Left renal pelvis (tissue), 4 donors: ENCODE data around the gene NCOA5. TPM values are rescaled to one million over a fixed set of nuclear protein-coding genes. Genes with fewer than 3 reads are reported as not detected.
"Not testable (repeated sequence)": the region's sequence is repeated elsewhere in the genome, so short reads cannot be mapped to it uniquely, and the experiment has no call there.

Experiments
- DNase-seq, 4 donors: peaks; one replicate each; pipeline ENCODE4 v3.0.0-alpha.2; 2013; ENCODE audit warnings: low read depth in 4 of 4, low spot score in 3 of 4
- polyA plus RNA-seq, 4 donors: library from polyadenylated mRNA; unstranded; fragments of 120-200 nt; gene quantifications; one replicate each; pipeline ENCODE4 v1.2.1, GENCODE V29; 2013; ENCODE audit not compliant: insufficient read length in 4 of 4

The NCOA5 gene
- polyA plus RNA-seq, 4 donors = 47.0 to 59.8 (median 58.5) TPM

DNA sequence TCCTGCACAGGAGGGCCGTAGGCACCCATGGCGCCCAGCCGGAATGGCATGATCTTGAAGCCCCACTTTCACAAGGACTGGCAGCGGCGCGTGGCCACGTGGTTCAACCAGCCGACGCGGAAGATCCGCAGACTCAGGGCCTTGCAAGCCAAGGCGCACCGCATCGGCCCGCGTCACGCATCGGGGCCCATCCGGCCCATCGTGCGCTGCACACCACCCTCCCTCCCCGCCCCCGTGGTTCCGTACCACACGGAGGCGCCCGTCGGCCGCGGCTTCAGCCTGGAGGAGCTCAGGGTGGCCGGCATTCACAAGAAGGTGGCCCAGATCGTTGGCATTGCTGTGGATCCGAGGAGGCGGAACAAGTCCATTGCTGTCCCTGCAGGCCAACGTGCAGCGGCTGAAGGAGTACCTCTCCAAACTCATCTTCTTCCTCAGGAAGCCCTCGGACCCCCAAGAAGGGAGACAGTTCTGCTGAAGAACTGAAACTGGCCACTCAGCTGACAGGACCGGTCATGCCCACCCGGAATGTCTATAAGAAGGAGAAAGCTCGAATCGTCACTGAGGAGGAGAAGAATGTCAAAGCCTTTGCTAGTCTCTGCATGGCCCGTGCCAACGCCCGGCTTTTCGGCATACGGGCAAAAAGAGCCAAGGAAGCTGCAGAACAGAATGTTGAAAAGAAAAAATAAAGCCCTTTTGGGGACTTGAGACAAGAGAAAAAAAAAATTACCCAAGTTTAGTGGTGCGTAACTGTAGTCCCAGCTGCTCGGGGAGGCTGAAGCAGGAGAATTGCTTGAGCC lies 9.9 kb upstream of the NCOA5 start:
- DNase-seq = no peak

DNA sequence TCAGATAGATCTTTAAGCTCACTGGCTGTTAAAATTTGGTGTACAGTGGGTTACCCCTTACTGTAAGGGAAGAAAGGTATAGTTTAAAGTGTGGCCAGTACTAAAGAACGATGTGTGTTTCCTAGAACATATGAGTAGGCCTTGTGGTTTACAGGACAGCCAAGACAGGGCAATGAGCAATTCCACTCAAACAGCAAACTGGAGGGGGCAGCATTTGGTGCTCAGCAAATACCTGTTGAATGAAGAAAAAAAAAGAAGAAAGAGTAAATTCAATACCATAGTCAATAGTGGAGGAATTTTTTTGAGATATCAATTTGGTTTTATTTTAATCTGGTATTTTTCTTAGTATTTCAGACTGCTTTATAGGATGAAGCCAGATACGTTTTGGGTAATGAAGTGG lies 3.8 kb upstream of the NCOA5 start:
- DNase-seq = no peak

DNA sequence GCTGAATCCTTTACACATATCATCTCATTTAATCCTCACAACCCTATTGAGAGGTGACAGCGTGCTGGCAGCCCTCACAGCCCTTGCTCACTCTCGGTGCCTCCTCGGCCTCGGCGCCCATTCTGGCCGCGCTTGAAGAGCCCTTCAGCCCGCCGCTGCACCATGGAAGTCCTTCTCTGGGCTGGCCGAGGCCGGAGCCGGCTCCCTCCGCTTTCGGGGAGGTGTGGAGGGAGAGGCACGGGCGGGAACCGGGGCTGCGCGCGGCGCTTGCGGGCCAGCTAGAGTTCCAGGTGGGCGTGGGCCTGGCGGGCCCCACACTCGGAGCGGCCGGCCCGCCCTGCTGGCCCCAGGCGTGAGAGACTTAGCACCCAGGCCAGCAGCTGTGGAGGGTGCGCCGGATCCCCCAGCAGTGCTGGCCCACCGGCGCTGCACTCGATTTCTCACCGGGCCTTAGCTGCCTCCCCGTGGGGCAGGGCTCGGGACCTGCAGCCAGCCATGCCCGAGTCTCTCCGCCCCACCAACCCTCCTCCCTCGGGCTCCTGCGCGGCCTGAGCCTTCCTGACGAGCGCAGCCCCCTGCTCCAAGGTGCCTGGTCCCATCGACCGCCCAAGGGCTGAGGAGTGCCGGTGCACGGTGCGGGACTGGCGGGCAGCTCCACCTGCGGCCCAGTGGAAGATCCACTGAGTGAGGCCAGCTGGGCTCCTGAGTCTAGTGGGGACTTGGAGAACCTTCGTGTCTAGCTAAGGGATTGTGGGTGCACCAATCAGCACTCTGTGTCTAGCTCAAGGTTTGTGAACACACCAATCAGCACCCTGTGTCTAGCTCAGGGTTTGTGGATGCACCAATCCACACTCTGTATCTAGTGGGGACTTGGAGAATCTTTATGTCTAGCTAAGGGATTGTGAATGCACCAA lies 2.1 kb upstream of the NCOA5 start:
- not testable (repeated sequence) for DNase-seq

DNA sequence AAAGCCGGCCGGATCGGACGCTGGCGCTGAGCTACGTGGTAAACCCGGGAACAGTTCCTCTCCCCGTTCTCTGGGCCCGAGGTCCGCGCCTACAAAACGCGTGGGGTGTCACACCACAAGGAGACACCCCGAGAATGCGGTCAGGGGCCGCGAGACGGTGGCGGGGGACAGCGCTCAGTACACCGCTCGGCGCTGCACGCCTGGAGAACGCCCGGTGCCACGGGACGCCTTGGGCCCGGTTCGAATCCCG lies 670 bp downstream of the NCOA5 start:
- DNase-seq = no peak

DNA sequence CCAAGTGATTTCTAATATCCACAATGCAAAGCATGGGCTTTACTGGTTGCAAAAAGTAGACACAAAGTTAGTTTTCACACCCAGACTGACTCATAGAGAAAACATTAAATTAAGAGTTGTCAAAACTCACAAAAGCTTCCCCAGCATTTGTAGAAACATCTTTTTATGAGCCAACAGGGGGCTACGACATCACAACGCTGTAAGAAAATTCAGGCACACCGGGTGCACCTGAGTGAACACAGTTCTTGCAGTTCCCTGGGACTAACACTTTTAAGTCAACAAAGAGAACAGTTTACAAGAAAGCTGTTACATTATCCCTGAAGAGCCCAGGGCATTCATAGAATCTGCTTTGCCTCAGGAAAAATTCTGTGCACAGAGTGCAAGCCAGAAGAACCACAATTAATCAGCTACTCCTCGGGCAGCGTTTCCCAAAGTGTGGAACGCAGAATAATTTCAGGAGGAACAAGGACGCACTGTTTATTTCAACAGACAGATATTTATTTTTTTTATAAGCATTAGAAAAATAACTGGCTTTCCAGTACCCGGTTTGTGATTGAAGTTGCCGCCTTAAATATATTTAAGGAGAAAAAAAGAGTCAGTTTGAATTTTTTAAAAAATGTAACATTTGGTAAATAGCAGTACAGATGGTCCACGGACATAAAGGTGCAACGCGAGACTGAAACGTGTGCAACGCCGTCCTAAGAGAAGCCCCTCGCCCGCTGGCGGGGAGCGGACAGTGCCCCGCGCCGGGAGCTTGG lies 1.2 kb downstream of the NCOA5 start:
- no peak for DNase-seq

DNA sequence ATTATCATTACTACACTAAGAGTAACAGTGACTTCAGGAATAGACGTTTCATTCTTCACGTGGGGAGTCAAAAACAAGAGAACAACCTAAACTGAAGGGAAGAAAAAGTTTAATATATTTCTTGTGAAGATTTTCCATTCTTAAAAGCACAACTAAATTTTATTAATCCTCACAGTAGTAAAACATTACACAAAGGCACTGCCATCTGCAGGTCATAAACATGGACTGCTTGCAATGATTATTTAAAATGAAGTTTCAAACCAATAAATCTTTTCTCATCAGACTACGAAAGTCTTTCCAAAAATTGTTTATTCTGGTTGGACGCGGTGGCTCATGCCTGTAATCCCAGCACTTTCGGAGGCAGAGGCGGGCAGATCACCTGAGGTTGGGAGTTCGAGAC lies 2.6 kb downstream of the NCOA5 start:
- DNase-seq = no peak

DNA sequence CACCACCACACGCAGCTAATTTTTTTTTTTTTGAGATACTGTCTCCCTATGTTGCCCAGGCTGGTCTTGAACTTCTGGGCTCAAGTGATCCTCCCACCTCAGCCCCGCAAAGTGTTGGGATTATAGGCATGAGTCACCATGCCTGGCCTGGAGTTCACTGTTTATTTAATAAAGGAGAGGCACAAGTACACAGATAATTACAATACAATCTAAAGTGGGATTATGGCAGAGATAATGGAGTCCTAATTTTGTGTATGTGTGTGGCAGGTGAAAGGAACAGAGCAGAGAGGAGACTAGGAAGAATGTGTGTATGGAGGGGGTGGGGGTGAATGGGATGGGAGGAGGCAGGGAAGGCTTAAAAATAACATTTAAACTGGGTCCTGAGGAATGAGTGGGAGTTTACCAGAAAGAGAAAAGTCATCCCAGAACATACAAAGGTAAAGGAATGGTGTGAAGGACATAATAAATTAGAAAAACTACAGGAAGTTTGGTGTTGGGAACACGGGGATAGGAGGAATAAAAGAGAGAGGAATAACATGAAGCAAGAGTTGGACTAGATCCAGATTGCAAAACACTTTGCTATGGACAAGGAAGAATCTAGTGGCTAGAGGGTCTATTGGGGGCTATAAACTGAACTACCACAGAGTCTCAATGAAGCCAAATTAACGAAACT lies 4.4 kb downstream of the NCOA5 start:
- DNase-seq = no peak

DNA sequence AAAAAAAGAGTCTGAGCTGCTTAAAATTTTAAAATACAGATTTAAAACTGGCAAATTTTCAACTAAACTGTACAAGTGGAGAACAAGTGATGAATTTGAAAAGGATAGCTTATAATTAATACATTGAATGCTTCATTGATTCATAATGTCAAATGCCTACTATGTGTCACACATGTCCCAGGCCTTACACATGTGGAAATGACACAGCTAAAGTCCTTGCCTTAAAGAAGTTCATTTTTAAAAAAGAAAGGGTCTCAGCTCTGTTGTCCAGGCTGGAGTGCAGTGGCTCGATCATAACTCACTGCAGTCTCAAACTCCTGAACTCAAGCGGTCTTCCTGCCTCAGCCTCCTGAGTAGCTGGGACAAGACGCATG lies 5.0 kb downstream of the NCOA5 start:
- no peak for DNase-seq

DNA sequence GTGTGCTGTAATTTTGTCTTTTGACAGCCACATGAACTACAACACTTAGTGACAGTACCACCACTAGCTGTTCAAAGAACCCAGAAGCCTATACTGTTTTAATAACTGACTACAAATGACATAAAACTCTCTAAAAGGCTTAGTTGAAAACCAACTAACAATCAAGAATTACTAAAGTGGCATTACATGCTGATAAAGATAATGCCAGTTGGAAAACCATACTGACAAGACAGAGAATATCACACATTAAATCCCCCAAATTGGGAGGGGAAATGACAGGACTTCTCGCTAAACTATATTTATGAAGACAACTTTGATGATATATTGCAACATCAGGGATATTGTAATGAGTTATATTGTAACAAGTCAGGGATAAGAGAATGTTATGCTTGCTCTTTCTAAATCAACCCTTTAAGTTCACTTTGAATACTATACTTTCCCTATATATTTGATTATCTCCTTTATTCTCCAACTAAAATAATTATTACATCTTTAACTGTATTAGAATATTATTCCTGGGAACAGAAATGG lies 6.2 kb downstream of the NCOA5 start:
- DNase-seq = no peak

DNA sequence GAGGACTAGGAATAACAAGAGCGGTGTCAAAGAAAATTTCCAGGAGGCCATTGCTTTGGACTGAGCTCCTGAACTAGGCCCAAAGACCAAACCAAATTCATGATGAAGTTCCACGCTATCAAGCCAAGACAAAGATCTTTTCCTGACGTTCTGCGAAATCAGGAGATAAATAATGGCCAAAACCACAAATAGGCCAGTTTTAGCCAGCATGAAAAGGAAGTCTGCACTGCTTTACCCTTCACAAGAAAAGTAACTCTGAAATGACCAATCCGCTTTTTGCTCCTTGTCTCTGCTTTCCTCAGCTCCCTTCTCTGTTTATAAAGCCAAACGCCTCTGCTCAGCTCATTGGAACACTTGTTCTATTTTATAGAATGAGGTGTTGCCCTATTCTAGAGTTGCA lies 6.7 kb downstream of the NCOA5 start:
- no peak for DNase-seq

DNA sequence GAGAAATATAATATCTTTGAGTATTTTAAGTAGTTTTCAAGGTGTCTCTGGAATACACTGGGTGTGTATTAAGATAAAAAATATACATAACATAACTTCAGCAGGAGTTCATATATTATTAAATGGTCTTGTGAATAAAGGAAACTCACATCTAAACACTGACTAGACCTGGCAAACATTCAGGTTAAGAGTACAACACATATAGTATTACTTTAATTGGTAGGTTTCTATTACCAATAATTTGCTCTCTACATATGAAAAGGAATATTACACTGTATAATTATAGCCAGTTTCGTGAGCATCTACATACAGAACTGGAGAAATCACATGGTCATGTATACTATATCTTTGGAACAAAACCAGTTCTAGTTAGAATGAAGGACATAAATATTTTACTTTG lies 8.7 kb downstream of the NCOA5 start:
- DNase-seq = no peak

DNA sequence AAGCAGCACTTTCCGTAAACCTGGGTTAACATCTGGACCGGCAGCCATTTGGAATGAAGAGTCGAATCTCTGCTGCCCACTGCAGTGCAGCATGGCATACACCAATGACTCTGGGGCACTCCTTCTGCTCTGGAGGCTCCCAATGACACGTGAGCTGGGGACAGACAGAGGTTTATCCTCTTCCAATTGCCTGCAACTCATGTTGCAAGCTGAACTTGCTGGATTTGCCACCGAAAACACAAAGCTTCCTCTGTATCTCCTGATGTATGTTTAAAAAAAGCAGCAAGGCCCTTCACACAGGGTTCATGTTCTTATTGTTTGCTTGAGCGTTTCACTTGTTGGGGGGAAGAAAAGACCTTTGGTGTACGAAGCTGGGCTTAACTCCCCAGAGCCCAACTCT lies 10.8 kb downstream of the NCOA5 start:
- DNase-seq = no peak

DNA sequence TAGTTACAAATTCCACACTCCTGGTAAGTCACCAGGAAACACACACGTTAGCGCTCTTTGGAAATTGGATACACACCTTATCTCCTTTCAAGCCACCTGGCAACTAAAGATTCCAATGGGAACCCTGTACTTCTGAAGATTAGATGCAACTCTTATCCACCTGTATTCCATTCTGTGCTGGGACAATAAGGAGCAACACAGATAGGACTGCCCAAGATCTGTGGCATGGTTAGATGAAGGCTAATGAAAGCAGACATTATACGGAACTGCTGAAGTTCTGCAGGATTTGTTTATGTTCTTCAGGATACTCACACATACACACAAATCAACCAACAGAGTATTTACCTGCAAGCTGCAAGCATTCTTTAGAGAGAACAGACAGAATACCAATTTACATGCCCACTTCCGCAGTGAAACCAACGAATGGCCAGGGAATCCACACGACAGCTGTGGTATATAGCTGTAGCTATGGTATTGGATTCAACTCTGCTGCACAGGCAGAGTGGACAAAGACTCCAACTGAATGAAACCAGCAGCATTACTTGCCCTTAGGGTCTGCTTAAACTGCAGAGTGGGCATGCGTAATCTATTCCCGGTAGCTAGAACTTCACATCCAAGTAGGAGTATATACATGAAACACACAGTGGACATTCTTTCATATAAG lies 12.0 kb downstream of the NCOA5 start:
- no peak for DNase-seq

DNA sequence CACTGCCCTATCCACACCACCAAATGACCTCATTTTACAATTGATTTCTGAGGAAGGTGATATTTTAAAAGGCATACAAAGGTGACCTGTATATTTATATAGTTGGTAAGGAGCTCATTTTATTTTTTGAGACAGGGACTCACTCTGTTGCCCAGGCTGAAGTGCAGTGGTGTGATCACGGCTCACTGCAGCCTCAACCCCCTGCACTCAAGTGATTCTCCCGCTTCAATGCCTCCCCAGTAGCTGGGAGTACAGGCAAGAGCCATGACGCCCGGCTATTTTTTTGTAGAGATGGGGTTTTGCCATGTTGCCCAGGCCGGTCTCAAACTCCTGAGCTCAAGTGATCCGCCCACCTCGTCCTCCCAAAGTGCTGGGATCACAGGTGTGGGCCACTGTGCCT lies 13.0 kb downstream of the NCOA5 start:
- DNase-seq = no peak

DNA sequence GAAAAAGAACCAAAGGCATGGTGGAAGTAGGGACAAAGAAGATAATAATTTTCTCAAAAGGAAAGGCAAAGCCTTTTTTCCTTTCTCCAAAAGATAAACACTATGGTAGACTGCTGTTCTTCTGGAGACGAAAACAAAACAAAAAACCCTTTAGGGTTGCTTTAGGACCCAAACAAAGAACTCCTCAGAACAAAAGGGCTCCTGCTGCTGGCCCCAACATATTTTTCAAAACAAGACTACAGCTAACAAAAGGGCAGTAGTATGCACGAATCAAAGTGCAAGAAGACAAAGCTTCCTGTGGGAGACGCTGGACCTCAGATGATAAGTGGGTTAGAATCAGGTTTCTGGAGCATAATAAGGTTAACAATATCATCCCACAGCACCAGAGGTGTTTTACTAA lies 15.8 kb downstream of the NCOA5 start:
- DNase-seq = no peak

DNA sequence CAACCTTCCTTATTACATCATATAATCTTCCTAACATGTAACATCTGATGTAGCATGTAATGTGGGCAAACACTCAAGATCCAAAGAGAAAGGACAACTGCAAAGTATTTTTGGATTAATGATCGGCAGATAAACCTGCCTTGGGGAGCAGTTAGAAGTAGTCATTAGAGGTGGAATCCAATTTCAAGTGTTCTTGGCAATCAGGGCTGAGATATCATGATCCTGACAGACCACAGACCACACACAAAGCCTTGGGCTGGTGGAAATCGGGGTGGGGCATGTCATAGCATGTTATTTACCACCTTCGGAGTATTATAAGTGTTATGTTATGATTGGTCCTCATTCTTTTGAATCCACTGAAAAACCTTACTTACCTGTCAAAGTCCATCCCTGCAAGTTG lies 16.3 kb downstream of the NCOA5 start:
- DNase-seq = no peak

DNA sequence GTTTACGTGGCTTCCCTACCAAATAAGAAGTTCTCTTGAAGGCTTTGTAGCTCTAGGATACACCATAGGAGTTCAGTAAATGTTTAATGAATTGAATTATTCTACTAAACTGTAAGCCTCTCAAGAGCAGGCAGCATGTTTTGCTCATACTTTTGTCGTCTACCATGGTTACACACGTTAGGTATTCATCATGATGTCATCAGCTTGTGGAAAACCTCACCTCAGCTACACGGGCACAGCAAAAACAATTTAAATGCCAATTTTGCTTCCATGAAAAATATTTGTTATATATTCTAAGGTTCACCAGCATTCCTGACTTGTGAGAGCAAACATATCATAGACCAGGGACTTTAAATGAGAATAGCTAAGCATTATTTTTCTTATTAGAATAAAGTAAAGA lies 16.7 kb downstream of the NCOA5 start:
- DNase-seq = no peak

DNA sequence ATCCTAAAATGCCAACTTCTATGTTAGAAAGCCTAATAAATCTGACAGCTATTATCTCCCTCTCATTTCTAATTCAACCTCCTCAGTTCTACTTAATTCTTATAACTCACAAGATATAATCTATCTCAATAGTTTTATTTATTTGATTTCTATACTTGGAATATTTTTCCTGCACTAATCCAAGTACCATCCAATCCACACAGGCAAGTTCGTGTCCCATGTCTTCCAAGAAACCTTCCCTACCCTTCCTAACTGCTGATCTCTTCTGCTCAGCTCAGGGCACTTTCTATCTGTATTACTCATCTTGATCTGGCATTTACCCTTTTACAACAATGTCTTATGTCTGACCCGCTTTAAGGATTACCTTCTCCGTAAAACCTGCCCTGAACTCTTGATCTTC lies 18.2 kb downstream of the NCOA5 start:
- no peak for DNase-seq

DNA sequence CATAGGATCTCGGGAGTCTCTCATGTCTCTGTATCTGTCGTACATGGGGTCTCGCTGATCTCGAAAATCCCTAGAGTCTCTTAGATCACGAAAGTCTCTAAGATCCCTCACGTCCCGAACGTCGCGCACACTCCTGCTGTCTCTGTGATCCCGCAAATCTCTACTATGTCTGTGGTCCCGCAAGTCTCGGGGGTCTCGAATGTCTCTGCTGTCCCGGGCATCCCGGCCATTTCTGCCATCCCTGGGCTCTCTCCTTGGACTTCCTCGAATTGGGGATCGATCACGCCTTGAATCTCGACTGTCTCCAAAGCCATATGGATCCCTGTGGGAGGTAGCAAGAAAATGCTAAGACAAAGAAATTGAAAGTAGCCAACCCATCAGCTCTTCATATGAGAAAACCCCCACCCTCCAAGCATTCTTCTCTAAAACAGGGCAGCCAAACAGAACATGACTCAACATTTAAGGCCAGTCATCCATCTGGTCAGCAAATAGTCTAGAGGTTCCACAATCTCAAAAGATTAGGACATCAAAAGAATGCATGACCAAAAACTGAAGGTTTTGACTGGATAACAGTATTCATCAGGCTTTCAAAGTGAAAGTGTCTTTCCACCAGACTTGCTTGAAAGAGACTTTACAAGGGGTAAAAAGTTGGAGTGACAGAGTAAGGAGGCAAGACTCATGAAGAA lies 19.4 kb downstream of the NCOA5 start:
- DNase-seq = no peak

DNA sequence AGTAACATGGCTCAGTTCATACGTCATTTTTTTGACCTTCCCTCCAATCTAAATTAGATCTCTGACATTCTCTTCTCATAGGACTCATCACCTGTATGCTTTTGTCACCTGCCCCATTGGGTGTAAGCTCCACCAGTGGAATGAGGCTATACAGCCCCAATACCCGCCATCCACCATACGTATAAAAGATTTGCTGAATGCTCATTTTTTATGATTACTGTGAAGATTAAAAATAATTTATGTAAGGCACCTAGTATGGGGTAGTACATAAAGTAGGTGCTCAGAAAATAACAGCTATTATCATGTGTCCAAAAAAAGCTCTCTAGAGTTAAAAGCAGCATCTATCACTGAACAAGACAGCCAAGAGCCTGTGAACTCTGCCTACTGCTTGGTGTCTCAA lies 24.1 kb downstream of the NCOA5 start:
- no peak for DNase-seq
